ENCODE measurements around the gene LIAS. TPM values are rescaled to one million over a fixed set of nuclear protein-coding genes. Genes with fewer than 3 reads are reported as not detected.

Gene LIAS
- total and polyA plus RNA-seq, 2 of the 13 experiments (the other 11 are each of a cell fraction or from before 2014, with no cell fraction given), result 16.0 to 16.6 TPM

GRCh38 chr4:39469429-39470077 is 10.7 kb downstream of the LIAS start (continued):
- TF ChIP-seq LCORL (IDR thresholded peaks at IDR 0.05) (no peak), LCORL (CRISPR knock-in tag; IDR thresholded peaks at IDR 0.05) (no peak), MXI1 (IDR thresholded peaks at IDR 0.05; ENCODE audit: borderline replicate concordance, low read depth, low read length) (peak; percentile 51; the same call in 2 of the 3 replicates), PRPF4 (IDR thresholded peaks at IDR 0.05; ENCODE audit: low read depth, low read length, poor library complexity, severe bottlenecking) (no peak), SOX6 (IDR thresholded peaks at IDR 0.05) (no peak), SOX6 (CRISPR knock-in tag; IDR thresholded peaks at IDR 0.05) (no peak; the same call in 1 of the 2 replicates), STAG1 (CRISPR knock-in tag; IDR thresholded peaks at IDR 0.05) (peak; percentile 96), GATAD2A (CRISPR knock-in tag; IDR thresholded peaks at IDR 0.05) (peak; percentile 85), MAX (IDR thresholded peaks at IDR 0.05) (0 out of 2 replicates have a peak, but pooled peaks have one; percentile 24), ZNF10 (CRISPR knock-in tag; IDR thresholded peaks at IDR 0.05; ENCODE audit: borderline replicate concordance, low read depth) (no peak), KAT8 (CRISPR knock-in tag; IDR thresholded peaks at IDR 0.05) (peak; percentile 63; the same call in 1 of the 2 replicates), KLF9 (CRISPR knock-in tag; IDR thresholded peaks at IDR 0.05; ENCODE audit: low read depth) (peak; percentile 68; the same call in 1 of the 2 replicates), KDM3A (CRISPR knock-in tag; IDR thresholded peaks at IDR 0.05; ENCODE audit: low read depth) (no peak), TFE3 (CRISPR knock-in tag; IDR thresholded peaks at IDR 0.05) (0 out of 2 replicates have a peak, but pooled peaks have one; percentile 20), ZSCAN22 (CRISPR knock-in tag; IDR thresholded peaks at IDR 0.05) (no peak), MIER2 (CRISPR knock-in tag; IDR thresholded peaks at IDR 0.05) (peak; percentile 21; the same call in 1 of the 2 replicates), YEATS2 (CRISPR knock-in tag; IDR thresholded peaks at IDR 0.05; ENCODE audit: borderline replicate concordance) (peak; percentile 57; the same call in 1 of the 2 replicates), FOXJ3 (CRISPR knock-in tag; IDR thresholded peaks at IDR 0.05; ENCODE audit: borderline replicate concordance) (peak; percentile 45; the same call in 1 of the 2 replicates), CCDC6 (CRISPR knock-in tag; IDR thresholded peaks at IDR 0.05) (no peak), ZNF354B (CRISPR knock-in tag; IDR thresholded peaks at IDR 0.05) (no peak), ZNF746 (CRISPR knock-in tag; IDR thresholded peaks at IDR 0.05) (no peak)
- TF ChIP-seq, protein P1, sequence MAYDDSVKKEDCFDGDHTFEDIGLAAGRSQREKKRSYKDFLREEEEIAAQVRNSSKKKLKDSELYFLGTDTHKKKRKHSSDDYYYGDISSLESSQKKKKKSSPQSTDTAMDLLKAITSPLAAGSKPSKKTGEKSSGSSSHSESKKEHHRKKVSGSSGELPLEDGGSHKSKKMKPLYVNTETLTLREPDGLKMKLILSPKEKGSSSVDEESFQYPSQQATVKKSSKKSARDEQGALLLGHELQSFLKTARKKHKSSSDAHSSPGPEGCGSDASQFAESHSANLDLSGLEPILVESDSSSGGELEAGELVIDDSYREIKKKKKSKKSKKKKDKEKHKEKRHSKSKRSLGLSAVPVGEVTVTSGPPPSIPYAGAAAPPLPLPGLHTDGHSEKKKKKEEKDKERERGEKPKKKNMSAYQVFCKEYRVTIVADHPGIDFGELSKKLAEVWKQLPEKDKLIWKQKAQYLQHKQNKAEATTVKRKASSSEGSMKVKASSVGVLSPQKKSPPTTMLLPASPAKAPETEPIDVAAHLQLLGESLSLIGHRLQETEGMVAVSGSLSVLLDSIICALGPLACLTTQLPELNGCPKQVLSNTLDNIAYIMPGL (CRISPR knock-in tag; IDR thresholded peaks at IDR 0.05; ENCODE audit: borderline replicate concordance in 1 of 2, low read depth in 1 of 2), result peak; percentile 73 to 87
- TF ChIP-seq, protein P2, sequence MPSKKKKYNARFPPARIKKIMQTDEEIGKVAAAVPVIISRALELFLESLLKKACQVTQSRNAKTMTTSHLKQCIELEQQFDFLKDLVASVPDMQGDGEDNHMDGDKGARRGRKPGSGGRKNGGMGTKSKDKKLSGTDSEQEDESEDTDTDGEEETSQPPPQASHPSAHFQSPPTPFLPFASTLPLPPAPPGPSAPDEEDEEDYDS (CRISPR knock-in tag; IDR thresholded peaks at IDR 0.05), result peak; percentile 53; the same call in 1 of the 2 replicates
- TF ChIP-seq, protein P3, sequence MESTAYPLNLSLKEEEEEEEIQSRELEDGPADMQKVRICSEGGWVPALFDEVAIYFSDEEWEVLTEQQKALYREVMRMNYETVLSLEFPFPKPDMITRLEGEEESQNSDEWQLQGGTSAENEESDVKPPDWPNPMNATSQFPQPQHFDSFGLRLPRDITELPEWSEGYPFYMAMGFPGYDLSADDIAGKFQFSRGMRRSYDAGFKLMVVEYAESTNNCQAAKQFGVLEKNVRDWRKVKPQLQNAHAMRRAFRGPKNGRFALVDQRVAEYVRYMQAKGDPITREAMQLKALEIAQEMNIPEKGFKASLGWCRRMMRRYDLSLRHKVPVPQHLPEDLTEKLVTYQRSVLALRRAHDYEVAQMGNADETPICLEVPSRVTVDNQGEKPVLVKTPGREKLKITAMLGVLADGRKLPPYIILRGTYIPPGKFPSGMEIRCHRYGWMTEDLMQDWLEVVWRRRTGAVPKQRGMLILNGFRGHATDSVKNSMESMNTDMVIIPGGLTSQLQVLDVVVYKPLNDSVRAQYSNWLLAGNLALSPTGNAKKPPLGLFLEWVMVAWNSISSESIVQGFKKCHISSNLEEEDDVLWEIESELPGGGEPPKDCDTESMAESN (CRISPR knock-in tag; conservative IDR thresholded peaks at IDR 0.05), result no peak

Data from HepG2 (cell line).